IMR-90 (cell line): ENCODE results near the gene SH3RF3. TPM values are rescaled to one million over a fixed set of nuclear protein-coding genes. Genes with fewer than 3 reads are reported as not detected.

Source experiments
- ATAC-seq: fragments of 200-7000 bp; cut with Tn5 transposase; 2 replicates; pipeline ENCODE4 v1.9.1; 2020; ENCODE audit warnings: low read depth, mild to moderate bottlenecking, moderate library complexity
- BruUV-seq: library from RNA; stranded (reverse); fragments of 400-500 nt; replicated peaks from 2 replicates; lab custom pipeline; 2021; lab: Mats Ljungman, UMichigan
- CTCF ChIA-PET: fragments of 300-600 bp; formaldehyde crosslinking; extraction: SDS; loops from one replicate; lab custom pipeline; 2021; ENCODE audit warnings: antibody characterized with exemption; lab: Yijun Ruan, JAX
- POLR2A ChIA-PET: fragments of 300-600 bp; sonication (Branson Sonifier 250); formaldehyde crosslinking; loops from one replicate; lab custom pipeline; 2022; ENCODE audit warnings: antibody characterized with exemption; ENCODE audit not compliant: unreplicated experiment; lab: Charles Lee
- DNase-seq: peaks from one replicate; pipeline ENCODE4 v3.0.0; 2013
- H2AFZ ChIP-seq: replicated peaks from 2 replicates; pipeline ENCODE3; 2013; ENCODE audit warnings: low read length, mild to moderate bottlenecking; ENCODE audit not compliant: poor library complexity
- H2AK5ac ChIP-seq: 2 replicates; pipeline ENCODE4 v1.6.1; 2013; ENCODE audit warnings: low read depth, low read length, inconsistent platforms
- H2AK9ac ChIP-seq: replicated peaks from 2 replicates; pipeline ENCODE3; 2013; ENCODE audit warnings: mild to moderate bottlenecking, low read depth, low read length, moderate library complexity; ENCODE audit not compliant: poor library complexity
- H2BK120ac ChIP-seq: 2 replicates; pipeline ENCODE4 v1.6.1; 2013; ENCODE audit warnings: low read depth, low read length, inconsistent platforms
- H2BK15ac ChIP-seq: 3 replicates; pipeline ENCODE4 v1.6.1; 2013; ENCODE audit warnings: low read depth, low read length, inconsistent platforms
- H2BK20ac ChIP-seq: 2 replicates; pipeline ENCODE4 v1.6.1; 2013; ENCODE audit warnings: low read depth, mild to moderate bottlenecking, inconsistent platforms, low read length, moderate library complexity
- H2BK5ac ChIP-seq: 2 replicates; pipeline ENCODE4 v1.6.1; 2013; ENCODE audit warnings: mild to moderate bottlenecking, low read depth, low read length, inconsistent platforms; ENCODE audit not compliant: poor library complexity, severe bottlenecking
- H3K14ac ChIP-seq: replicated peaks from 2 replicates; pipeline ENCODE4 v1.6.1; 2013; ENCODE audit warnings: low read depth, low read length, inconsistent platforms
- H3K18ac ChIP-seq: 2 replicates; pipeline ENCODE4 v1.6.1; 2013; ENCODE audit warnings: low read depth, low read length, control low read depth
- H3K23ac ChIP-seq: 2 replicates; pipeline ENCODE4 v1.6.1; 2013; ENCODE audit warnings: low read depth, low read length, inconsistent platforms
- H3K27ac ChIP-seq: 2 replicates; pipeline ENCODE4 v1.5.1; 2013; ENCODE audit warnings: mild to moderate bottlenecking, control low read depth, low read length; ENCODE audit not compliant: insufficient read depth
- H3K27me3 ChIP-seq: 2 replicates; pipeline ENCODE4 v1.6.1; 2013; ENCODE audit warnings: low read length; ENCODE audit not compliant: control insufficient read depth, insufficient read depth
- H3K36me3 ChIP-seq: 2 replicates; pipeline ENCODE4 v1.6.1; 2013; ENCODE audit warnings: low read length, mixed read lengths; ENCODE audit not compliant: control insufficient read depth, insufficient read depth
- H3K4ac ChIP-seq: 2 replicates; pipeline ENCODE4 v1.6.1; 2013; ENCODE audit warnings: low read depth, low read length, inconsistent platforms
- H3K4me1 ChIP-seq: 2 replicates; pipeline ENCODE4 v1.6.1; 2013; ENCODE audit warnings: low read length, mixed read lengths; ENCODE audit not compliant: control insufficient read depth, insufficient read depth
- H3K4me2 ChIP-seq: 2 replicates; pipeline ENCODE4 v1.6.1; 2013; ENCODE audit warnings: low read depth, mild to moderate bottlenecking, control low read depth, low read length, moderate library complexity
- H3K4me3 ChIP-seq: 2 replicates; pipeline ENCODE4 v1.5.1; 2013; ENCODE audit warnings: low read depth, mild to moderate bottlenecking, control low read depth, low read length, moderate library complexity; ENCODE audit not compliant: insufficient read depth
- H3K56ac ChIP-seq: 2 replicates; pipeline ENCODE4 v1.6.1; 2013; ENCODE audit warnings: low read length, inconsistent platforms; ENCODE audit not compliant: insufficient read depth; ENCODE audit errors: extremely low read depth
- H3K79me1 ChIP-seq, 2 experiments: 2 replicates each; pipeline ENCODE4 v1.6.1; 2013; ENCODE audit warnings: low read length in 2 of 2, inconsistent platforms in 1 of 2, low read depth in 1 of 2
- H3K9ac ChIP-seq: 2 replicates; pipeline ENCODE4 v1.6.1; 2013; ENCODE audit warnings: low read depth, low read length, control low read depth
- H3K9me1 ChIP-seq: 2 replicates; pipeline ENCODE4 v1.6.1; 2013; ENCODE audit warnings: low read length, inconsistent platforms; ENCODE audit not compliant: insufficient read depth
- H3K9me3 ChIP-seq: 2 replicates; pipeline ENCODE4 v1.6.1; 2013; ENCODE audit warnings: low read length; ENCODE audit not compliant: control insufficient read depth, insufficient read depth
- H4K20me1 ChIP-seq: 2 replicates; pipeline ENCODE4 v1.6.1; 2013; ENCODE audit warnings: low read length, inconsistent platforms; ENCODE audit not compliant: insufficient read depth
- H4K5ac ChIP-seq: 2 replicates; pipeline ENCODE4 v1.6.1; 2013; ENCODE audit warnings: mild to moderate bottlenecking, low read depth, low read length, control low read depth
- H4K8ac ChIP-seq, 2 experiments: 2 replicates each; pipeline ENCODE4 v1.6.1; 2013; ENCODE audit warnings: low read depth in 2 of 2, low read length in 2 of 2, control low read depth in 1 of 2, inconsistent platforms in 1 of 2
- H4K91ac ChIP-seq: 2 replicates; pipeline ENCODE4 v1.6.1; 2013; ENCODE audit warnings: low read depth, low read length, inconsistent platforms; ENCODE audit not compliant: insufficient read depth
- NFE2L2 ChIP-seq: fragments of 150-350 bp; IDR thresholded peaks from 2 replicates; pipeline ENCODE4 v1.6.1; 2016; ENCODE audit warnings: low read depth, mild to moderate bottlenecking, low read length
- WGBS, 2 experiments: methylation state at CpG; one replicate each; pipeline versions ENCODE4 v1.1.5 to v1.1.7; 2013; ENCODE audit warnings: missing lambda C conversion rate in 2 of 2; ENCODE audit not compliant: insufficient read length in 1 of 2; ENCODE audit errors: extremely low coverage in 2 of 2; 5-methylcytosine and 5-hydroxymethylcytosine counted together
- dilution Hi-C: fragments of 300-500 bp; cut with HindIII; formaldehyde crosslinking; loops from one replicate; pipeline ENCODE4 v1.14.3; 2018; ENCODE audit warnings: low sequenced_read_pairs; ENCODE audit not compliant: unreplicated experiment
- in situ Hi-C: fragments of 300-500 bp; cut with MboI; formaldehyde crosslinking; loops from 3 replicates; pipeline ENCODE4 v1.14.3; 2019; ENCODE audit warnings: low sequenced_read_pairs, inconsistent platforms, mixed read lengths
- intact Hi-C: fragments of 100-400 bp; cut with micrococcal nuclease; formaldehyde crosslinking; loops from 2 replicates; pipeline ENCODE4 v1.10.0; 2022
- polyA plus RNA-seq, 3 experiments: library from polyadenylated mRNA; depleted of rRNA; stranded (reverse); fragments of >200 nt; gene quantifications; 2 replicates each; pipeline ENCODE4 v1.2.3, GENCODE V29; 2012; ENCODE audit warnings: low replicate concordance in 1 of 3
- total RNA-seq: library from RNA; depleted of rRNA; stranded (reverse); fragments of >200 nt; gene quantifications from 2 replicates; pipeline ENCODE4 v1.2.3, GENCODE V29; 2012

Gene SH3RF3
- total and polyA plus RNA-seq, 2 of the 4 experiments (the other 2 are of a cell fraction), result 3.4 to 5.3 TPM

DNA sequence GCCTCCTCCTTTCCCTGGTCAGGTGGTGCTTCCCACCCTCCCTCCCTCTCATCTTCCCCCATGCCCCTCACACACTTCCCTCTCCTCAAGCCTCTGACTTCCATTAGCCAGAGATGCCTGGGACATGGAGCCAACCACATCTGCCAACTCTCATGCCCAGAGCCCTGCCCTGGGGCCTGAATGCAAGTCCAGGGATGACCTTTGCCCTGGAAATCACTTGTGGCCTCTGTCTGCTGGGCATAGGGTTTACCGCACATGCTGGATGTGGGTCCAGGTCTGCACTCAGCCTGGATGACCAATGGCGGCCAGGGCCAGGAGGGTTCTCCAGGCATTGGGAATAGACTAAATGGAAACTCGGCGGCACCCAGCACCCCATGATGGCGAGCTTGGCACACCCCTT is 385.9 kb downstream of the SH3RF3 start:
- CTCF ChIA-PET, result no interaction called here
- Histone ChIP-seq H3K9ac (no peak overlapping the region), H3K18ac (no peak overlapping the region), H3K27me3 (0 out of 2 replicates have a peak, but pooled peaks cover 2% of the 10 kb centered on the region), H3K36me3 (no peaks in the 10 kb centered on the region), H3K9me1 (peaks cover 14% of the 10 kb centered on the region; the same call in 1 of the 2 replicates), H3K23ac (0 out of 2 replicates have a peak overlapping the region, but pooled peaks have one; percentile 14), H2BK15ac (no peak overlapping the region), H3K4me1 (peaks cover 8% of the 10 kb centered on the region), H2AFZ (no peak overlapping the region), H4K91ac (no peak overlapping the region), H3K9me3 (no peaks in the 10 kb centered on the region), H2BK120ac (no peak overlapping the region), H2BK20ac (no peak overlapping the region), H3K4me2 (no peak overlapping the region), H2AK5ac (no peak overlapping the region), H4K20me1 (peaks cover 10% of the 10 kb centered on the region), H3K56ac (no peak overlapping the region), H2BK5ac (no peak overlapping the region), H4K5ac (no peak overlapping the region), H3K14ac (no peak overlapping the region), H3K27ac (no peak overlapping the region), H3K79me1 (0 out of 4 replicates have a peak, but pooled peaks cover 0 to 6% of the 10 kb centered on the region in 2 experiments), H3K4ac (peak overlapping the region; percentile 14; the same call in 1 of the 2 replicates), H4K8ac (no peak overlapping the region), H3K4me3 (no peak overlapping the region), H2AK9ac (peak overlapping the region; percentile 40)
- intact Hi-C loops (loop anchor here (5.0 to 10.0 kb wide), 2 partner anchors 60 to 253 kb away; no protein-coding TSS in a partner anchor), dilution Hi-C loops (no loop called here), in situ Hi-C loops (no loop called here)
- WGBS, 2 experiments, result 100% methylated on average over 5 of the region's 5 CpGs; no CpG with 5 or more reads in 1 of the 2 experiments
- POLR2A ChIA-PET, result no interaction called here
- no TSS peak for BruUV-seq
- no peak for TF ChIP-seq NFE2L2
- DNase-seq, result no peak
- ATAC-seq, result no peak
